Esophagus muscularis mucosa (tissue), 3 donors: ENCODE data around the gene RTRAF.

Experiments
- POLR2A ChIP-seq: fragments of 450-650 bp; IDR thresholded peaks from one replicate; pipeline ENCODE4 v1.6.1; 2017; ENCODE audit warnings: antibody characterized with exemption, moderate library complexity, mild to moderate bottlenecking, low read depth
- POLR2AphosphoS5 ChIP-seq, 2 donors: sonication (generic); formaldehyde crosslinking; IDR thresholded peaks; one replicate each; pipeline ENCODE4 v1.6.1; 2017; ENCODE audit warnings: antibody characterized with exemption in 2 of 2
- TF ChIP-seq, protein P1 (sequence below), 3 experiments: fragments of 200-600 bp in 2 of 3; fragments of 450-650 bp in 1 of 3; sonication (generic) in 2 of 3; IDR thresholded peaks; one replicate each; pipeline ENCODE4 v1.5.1; 2017 to 2019; ENCODE audit warnings: antibody characterized with exemption in 3 of 3, mild to moderate bottlenecking in 2 of 3, moderate library complexity in 1 of 3

DNA sequence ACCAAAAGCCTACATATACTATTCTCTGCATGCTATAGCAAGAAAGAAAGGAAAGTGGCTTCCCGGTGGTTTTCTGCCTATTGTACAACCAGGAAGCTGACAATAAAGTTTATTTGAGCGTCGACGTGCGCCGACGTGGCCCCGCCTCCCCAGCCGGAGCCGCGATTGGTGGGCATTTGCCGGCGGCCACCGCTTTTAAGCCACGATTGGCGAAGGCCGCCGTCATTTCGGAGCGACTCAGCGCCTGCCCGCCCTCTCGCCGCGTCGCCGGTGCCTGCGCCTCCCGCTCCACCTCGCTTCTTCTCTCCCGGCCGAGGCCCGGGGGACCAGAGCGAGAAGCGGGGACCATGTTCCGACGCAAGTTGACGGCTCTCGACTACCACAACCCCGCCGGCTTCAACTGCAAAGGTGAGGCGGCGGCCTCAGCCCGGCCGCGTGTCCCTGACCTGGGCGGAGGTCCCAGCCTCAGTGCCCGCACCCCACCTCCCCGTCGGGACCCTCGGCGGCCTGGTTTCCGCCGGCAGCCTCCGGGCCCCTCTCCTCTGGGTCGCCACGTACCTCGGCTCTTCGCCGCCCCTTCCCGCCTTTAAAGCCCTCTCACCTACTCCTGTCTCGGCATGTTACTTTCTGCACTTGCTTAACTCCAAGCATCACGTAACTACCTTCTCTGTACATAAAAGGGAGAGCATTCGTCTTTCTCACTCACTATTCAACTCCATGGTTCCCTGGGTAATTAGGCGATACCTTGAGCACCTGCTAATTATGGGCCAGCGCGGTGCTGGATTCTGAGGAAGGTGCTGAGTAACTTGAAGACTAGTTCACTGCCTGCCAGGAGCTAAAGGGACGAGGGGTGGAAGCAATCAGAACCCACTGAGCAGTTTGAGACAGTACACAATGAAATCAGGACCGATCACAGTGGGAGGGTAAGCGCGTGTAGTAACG lies at the start of gene RTRAF:
- TF ChIP-seq POLR2A (peak; percentile 75), POLR2AphosphoS5 (IDR thresholded peaks at IDR 0.05) (peak; percentile 97 to 98)
- TF ChIP-seq, protein P1, sequence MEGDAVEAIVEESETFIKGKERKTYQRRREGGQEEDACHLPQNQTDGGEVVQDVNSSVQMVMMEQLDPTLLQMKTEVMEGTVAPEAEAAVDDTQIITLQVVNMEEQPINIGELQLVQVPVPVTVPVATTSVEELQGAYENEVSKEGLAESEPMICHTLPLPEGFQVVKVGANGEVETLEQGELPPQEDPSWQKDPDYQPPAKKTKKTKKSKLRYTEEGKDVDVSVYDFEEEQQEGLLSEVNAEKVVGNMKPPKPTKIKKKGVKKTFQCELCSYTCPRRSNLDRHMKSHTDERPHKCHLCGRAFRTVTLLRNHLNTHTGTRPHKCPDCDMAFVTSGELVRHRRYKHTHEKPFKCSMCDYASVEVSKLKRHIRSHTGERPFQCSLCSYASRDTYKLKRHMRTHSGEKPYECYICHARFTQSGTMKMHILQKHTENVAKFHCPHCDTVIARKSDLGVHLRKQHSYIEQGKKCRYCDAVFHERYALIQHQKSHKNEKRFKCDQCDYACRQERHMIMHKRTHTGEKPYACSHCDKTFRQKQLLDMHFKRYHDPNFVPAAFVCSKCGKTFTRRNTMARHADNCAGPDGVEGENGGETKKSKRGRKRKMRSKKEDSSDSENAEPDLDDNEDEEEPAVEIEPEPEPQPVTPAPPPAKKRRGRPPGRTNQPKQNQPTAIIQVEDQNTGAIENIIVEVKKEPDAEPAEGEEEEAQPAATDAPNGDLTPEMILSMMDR (IDR thresholded peaks at IDR 0.05) = peak in 1 of 3 experiments; percentile 5
